Panc1 (cell line): ENCODE measurements around the gene LACTB. TPM values are rescaled to one million over a fixed set of nuclear protein-coding genes. Genes with fewer than 3 reads are reported as not detected.
A peak's percentile ranks its signal among the peaks of the same experiment; 100 is the strongest.

Experiments used
- ATAC-seq: fragments of 200-7000 bp; cut with Tn5 transposase; 2 replicates; pipeline ENCODE4 v1.9.1; 2020; ENCODE audit warnings: mild to moderate bottlenecking, moderate library complexity
- BruUV-seq: library from RNA; stranded (reverse); fragments of 400-500 nt; replicated peaks from 2 replicates; lab custom pipeline; 2021; lab: Mats Ljungman, UMichigan
- CTCF ChIA-PET: fragments of 300-600 bp; sonication (Branson Sonifier 250); formaldehyde crosslinking; loops from one replicate; lab custom pipeline; 2022; ENCODE audit warnings: antibody characterized with exemption; lab: Charles Lee
- POLR2A ChIA-PET: fragments of 300-600 bp; sonication (Branson Sonifier 250); formaldehyde crosslinking; loops from one replicate; lab custom pipeline; 2022; ENCODE audit warnings: antibody characterized with exemption; lab: Charles Lee
- DNase-seq: peaks from one replicate; pipeline ENCODE4 v3.0.0-alpha.2; 2010; ENCODE audit warnings: low read depth, low spot score
- H3K27ac ChIP-seq: 2 replicates; pipeline ENCODE4 v1.5.1; 2011; ENCODE audit warnings: mild to moderate bottlenecking, low read length, inconsistent platforms
- H3K27me3 ChIP-seq: fragments of 200-500 bp; sonication (Bioruptor generic); 2 replicates; pipeline ENCODE4 v1.6.0; 2014; ENCODE audit warnings: low read length, inconsistent platforms; ENCODE audit not compliant: control insufficient read depth, insufficient read depth
- H3K36me3 ChIP-seq: fragments of 200-500 bp; sonication (Bioruptor generic); 2 replicates; pipeline ENCODE4 v1.5.1; 2014; ENCODE audit warnings: inconsistent platforms, mild to moderate bottlenecking, low read length, moderate library complexity; ENCODE audit not compliant: control insufficient read depth, insufficient read depth
- H3K4me1 ChIP-seq: 2 replicates; pipeline ENCODE4 v1.5.1; 2011; ENCODE audit warnings: inconsistent platforms, mild to moderate bottlenecking, low read length, moderate library complexity; ENCODE audit not compliant: control insufficient read depth, insufficient read depth
- H3K4me3 ChIP-seq, 2 experiments: 2 replicates each; pipeline ENCODE4 v1.5.1; 2011 to 2012; ENCODE audit warnings: low read depth in 2 of 2, low read length in 2 of 2, mild to moderate bottlenecking in 2 of 2, inconsistent platforms in 1 of 2, moderate library complexity in 1 of 2
- H3K9me3 ChIP-seq: fragments of 200-500 bp; sonication (Bioruptor generic); 2 replicates; pipeline ENCODE4 v1.5.1; 2014; ENCODE audit warnings: low read depth, mild to moderate bottlenecking, inconsistent platforms, low read length, moderate library complexity; ENCODE audit not compliant: control insufficient read depth, insufficient read depth
- POLR2AphosphoS5 ChIP-seq: IDR thresholded peaks from 2 replicates; pipeline ENCODE4 v1.6.1; 2012; ENCODE audit warnings: mild to moderate bottlenecking, low read depth, low read length, moderate library complexity
- SIN3A ChIP-seq: IDR thresholded peaks from 2 replicates; pipeline ENCODE4 v1.6.1; 2012; ENCODE audit warnings: low read depth, mild to moderate bottlenecking, low read length, moderate library complexity, borderline replicate concordance; ENCODE audit not compliant: insufficient read depth
- TCF7L2 ChIP-seq: IDR thresholded peaks from 2 replicates; pipeline ENCODE4 v1.6.1; 2011; ENCODE audit warnings: mild to moderate bottlenecking, low read depth, low read length, inconsistent platforms
- in situ Hi-C: cut with HindIII; loops from 2 replicates; pipeline ENCODE4 v1.10.0; 2016; ENCODE audit warnings: low sequenced_read_pairs, low pct_unique_long_range_greater_than_20kb
- intact Hi-C: fragments of 100-400 bp; cut with micrococcal nuclease; formaldehyde crosslinking; loops from one replicate; pipeline ENCODE4 v1.10.0; 2022; ENCODE audit not compliant: unreplicated experiment
- total RNA-seq: library from RNA; stranded (reverse); gene quantifications from one replicate; pipeline ENCODE4 v1.2.1, GENCODE V29; 2021; ENCODE audit not compliant: unreplicated experiment
- TF ChIP-seq, protein P1 (sequence below): fragments of 450-650 bp; IDR thresholded peaks from 2 replicates; pipeline ENCODE4 v1.5.1; 2017; ENCODE audit warnings: mild to moderate bottlenecking
- TF ChIP-seq, protein P2 (sequence below), 2 experiments: IDR thresholded peaks; 2 replicates each; pipeline ENCODE4 v1.6.1; 2011 to 2012; ENCODE audit warnings: low read depth in 2 of 2, control low read depth in 1 of 2, low read length in 1 of 2, mild to moderate bottlenecking in 1 of 2, moderate library complexity in 1 of 2; ENCODE audit not compliant: insufficient read depth in 1 of 2

LACTB gene
- total RNA-seq, 1 experiment from 2014 or later: 18.4 TPM

DNA sequence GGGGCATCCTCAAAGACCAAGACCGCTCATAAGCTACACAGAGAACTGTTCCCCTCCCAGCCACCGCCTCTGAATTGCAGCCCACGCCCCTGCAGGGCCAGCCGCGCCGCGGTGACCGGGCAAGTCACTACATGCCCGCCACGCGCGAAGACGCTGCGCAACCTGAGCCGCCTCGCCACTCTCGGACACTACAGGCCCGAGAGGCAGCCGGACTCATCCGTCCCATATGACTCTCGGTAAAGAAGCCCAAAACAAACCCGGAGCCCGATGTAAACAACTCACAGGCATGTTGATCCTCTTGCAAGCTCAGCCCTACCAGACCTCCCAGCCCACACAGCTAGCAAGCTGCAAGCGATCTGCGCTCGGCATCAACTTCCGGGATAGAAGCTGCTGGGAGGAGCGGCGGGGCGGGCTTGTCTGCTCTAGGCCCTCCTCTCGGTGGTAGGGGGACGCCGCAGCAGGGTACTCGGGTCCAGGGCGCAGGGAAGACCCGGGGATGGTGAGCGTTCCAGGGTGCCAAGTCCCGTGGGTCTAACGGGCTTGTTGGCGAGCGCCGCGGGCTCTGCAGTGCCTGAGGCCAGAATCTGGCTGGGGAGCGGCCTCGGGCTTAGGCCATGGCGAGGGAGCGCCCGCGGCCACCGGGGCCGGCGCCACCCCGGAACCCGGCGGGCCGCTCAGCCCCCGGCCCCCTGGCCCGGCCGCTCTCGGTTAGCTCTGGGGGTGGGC lies 35.6 kb downstream of the LACTB start, which contains the start of gene RPS27L:
Gene RPS27L (minus strand): TSS at position 360 of the 726 bp plus-strand sequence. CDS start 72 bp downstream, at position 288.
- TF ChIP-seq, protein P1, sequence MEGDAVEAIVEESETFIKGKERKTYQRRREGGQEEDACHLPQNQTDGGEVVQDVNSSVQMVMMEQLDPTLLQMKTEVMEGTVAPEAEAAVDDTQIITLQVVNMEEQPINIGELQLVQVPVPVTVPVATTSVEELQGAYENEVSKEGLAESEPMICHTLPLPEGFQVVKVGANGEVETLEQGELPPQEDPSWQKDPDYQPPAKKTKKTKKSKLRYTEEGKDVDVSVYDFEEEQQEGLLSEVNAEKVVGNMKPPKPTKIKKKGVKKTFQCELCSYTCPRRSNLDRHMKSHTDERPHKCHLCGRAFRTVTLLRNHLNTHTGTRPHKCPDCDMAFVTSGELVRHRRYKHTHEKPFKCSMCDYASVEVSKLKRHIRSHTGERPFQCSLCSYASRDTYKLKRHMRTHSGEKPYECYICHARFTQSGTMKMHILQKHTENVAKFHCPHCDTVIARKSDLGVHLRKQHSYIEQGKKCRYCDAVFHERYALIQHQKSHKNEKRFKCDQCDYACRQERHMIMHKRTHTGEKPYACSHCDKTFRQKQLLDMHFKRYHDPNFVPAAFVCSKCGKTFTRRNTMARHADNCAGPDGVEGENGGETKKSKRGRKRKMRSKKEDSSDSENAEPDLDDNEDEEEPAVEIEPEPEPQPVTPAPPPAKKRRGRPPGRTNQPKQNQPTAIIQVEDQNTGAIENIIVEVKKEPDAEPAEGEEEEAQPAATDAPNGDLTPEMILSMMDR: no peak
- TF ChIP-seq SIN3A (peak; percentile 99), POLR2AphosphoS5 (peak; percentile 94), TCF7L2 (no peak; the same call in 1 of the 2 replicates)
- TF ChIP-seq, protein P2, sequence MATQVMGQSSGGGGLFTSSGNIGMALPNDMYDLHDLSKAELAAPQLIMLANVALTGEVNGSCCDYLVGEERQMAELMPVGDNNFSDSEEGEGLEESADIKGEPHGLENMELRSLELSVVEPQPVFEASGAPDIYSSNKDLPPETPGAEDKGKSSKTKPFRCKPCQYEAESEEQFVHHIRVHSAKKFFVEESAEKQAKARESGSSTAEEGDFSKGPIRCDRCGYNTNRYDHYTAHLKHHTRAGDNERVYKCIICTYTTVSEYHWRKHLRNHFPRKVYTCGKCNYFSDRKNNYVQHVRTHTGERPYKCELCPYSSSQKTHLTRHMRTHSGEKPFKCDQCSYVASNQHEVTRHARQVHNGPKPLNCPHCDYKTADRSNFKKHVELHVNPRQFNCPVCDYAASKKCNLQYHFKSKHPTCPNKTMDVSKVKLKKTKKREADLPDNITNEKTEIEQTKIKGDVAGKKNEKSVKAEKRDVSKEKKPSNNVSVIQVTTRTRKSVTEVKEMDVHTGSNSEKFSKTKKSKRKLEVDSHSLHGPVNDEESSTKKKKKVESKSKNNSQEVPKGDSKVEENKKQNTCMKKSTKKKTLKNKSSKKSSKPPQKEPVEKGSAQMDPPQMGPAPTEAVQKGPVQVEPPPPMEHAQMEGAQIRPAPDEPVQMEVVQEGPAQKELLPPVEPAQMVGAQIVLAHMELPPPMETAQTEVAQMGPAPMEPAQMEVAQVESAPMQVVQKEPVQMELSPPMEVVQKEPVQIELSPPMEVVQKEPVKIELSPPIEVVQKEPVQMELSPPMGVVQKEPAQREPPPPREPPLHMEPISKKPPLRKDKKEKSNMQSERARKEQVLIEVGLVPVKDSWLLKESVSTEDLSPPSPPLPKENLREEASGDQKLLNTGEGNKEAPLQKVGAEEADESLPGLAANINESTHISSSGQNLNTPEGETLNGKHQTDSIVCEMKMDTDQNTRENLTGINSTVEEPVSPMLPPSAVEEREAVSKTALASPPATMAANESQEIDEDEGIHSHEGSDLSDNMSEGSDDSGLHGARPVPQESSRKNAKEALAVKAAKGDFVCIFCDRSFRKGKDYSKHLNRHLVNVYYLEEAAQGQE (IDR thresholded peaks at IDR 0.05; ENCODE audit: insufficient read depth in 1 of 2, low read depth in 2 of 2, low read length in 1 of 2): no peak
- Histone ChIP-seq H3K9me3 (no peaks in the 10 kb centered on the region), H3K4me1 (peaks cover 9% of the 10 kb centered on the region; the same call in 1 of the 2 replicates), H3K36me3 (no peaks in the 10 kb centered on the region), H3K27ac (peak within 1 kb of the TSS; percentile 90), H3K27me3 (no peaks in the 10 kb centered on the region), H3K4me3 (peak within 1 kb of the TSS; percentile 81 to 86)
- intact Hi-C loops (loop anchor here (10.0 kb wide), 1 partner anchor 112 kb away; the partner anchor contains the start of gene TPM1), in situ Hi-C loops (no loop called here)
- BruUV-seq: no TSS peak
- DNase-seq: no peak
- ChIA-PET CTCF (interaction anchor here (0.6 to 0.8 kb wide), 3 partner anchors 100 to 119 kb away, joined by 3 to 10 read pairs (median 3); no protein-coding TSS in a partner anchor), POLR2A (interaction anchor here (0.6 kb wide), 1 partner anchor 83 kb away, joined by 11 read pairs; no protein-coding TSS in a partner anchor)
- peak; percentile 99 for ATAC-seq

DNA sequence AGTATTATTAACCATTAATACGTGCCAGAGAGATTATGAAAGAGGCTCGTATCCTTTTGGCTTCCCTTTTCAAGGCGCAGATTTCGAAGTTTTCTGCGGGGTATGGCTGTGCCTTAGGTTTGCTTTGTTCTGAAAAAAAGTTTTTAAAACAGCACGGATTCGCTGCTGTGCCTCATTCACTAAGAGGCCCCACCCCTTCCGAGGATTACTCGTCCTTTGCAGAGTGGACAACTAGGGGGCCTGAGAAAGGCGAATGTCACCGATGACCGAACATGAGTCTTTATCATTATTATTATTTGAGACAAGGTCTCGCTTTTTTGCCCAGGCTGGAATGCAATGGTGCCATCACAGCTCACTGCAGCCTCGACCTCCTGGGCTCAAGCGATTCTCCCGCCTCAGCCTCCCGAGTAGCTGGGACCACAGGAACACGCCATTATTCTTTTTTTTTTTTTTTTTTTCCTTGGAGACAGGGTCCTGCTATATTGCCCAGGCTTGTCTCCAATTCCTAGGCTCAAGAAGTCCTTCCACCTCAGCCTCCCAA lies 36.3 kb downstream of the LACTB start:
- Histone ChIP-seq H3K36me3 (no peaks in the 10 kb centered on the region), H3K4me1 (peaks cover 9% of the 10 kb centered on the region; the same call in 1 of the 2 replicates), H3K9me3 (no peaks in the 10 kb centered on the region), H3K27me3 (no peaks in the 10 kb centered on the region), H3K27ac (peak overlapping the region; percentile 90), H3K4me3 (peak overlapping the region; percentile 81 to 86)
- no peak for DNase-seq
- POLR2A ChIA-PET: no interaction called here
- peak; percentile 71 for ATAC-seq
- BruUV-seq: TSS peak; percentile 87
- CTCF ChIA-PET: interaction anchor here (0.6 to 0.8 kb wide), 2 partner anchors 109 to 119 kb away, joined by 3 to 10 read pairs; no protein-coding TSS in a partner anchor
- intact Hi-C loops: loop anchor here (10.0 kb wide), 1 partner anchor 113 kb away; the partner anchor contains the start of gene TPM1
- TF ChIP-seq, protein P1: no peak
- TF ChIP-seq TCF7L2: no peak
- TF ChIP-seq, protein P2 (IDR thresholded peaks at IDR 0.05; ENCODE audit: insufficient read depth in 1 of 2, low read depth in 2 of 2, low read length in 1 of 2): no peak
- in situ Hi-C loops: no loop called here
